HepG2 (cell line): Measurements from ENCODE around the gene ZFP36L2. TPM values are rescaled to one million over a fixed set of nuclear protein-coding genes. Genes with fewer than 3 reads are reported as not detected.

Source experiments
- ATF7 ChIP-seq, 2 experiments: fragments of 450-650 bp in 1 of 2; sonication (generic) in 1 of 2; formaldehyde crosslinking in 1 of 2; IDR thresholded peaks; 2 replicates each; pipeline versions ENCODE4 v1.4.0 to v1.6.1; 2016 to 2020; ENCODE audit warnings: antibody characterized with exemption in 1 of 2, mild to moderate bottlenecking in 1 of 2, missing genetic modification reagents in 1 of 2
- CEBPG ChIP-seq: IDR thresholded peaks from 2 replicates; pipeline ENCODE4 v1.6.1; 2016
- DR1 ChIP-seq: sonication (generic); formaldehyde crosslinking; IDR thresholded peaks from 2 replicates; pipeline ENCODE4 v1.8.0; 2021; ENCODE audit warnings: mild to moderate bottlenecking, missing genetic modification reagents, inconsistent platforms
- FOXO1 ChIP-seq: sonication (generic); formaldehyde crosslinking; IDR thresholded peaks from 2 replicates; pipeline ENCODE4 v1.4.0; 2020; ENCODE audit warnings: missing genetic modification reagents
- PAX8 ChIP-seq: sonication (generic); formaldehyde crosslinking; IDR thresholded peaks from 2 replicates; pipeline ENCODE4 v1.8.0; 2022; ENCODE audit warnings: mild to moderate bottlenecking, missing genetic modification reagents, borderline replicate concordance
- PCBP2 ChIP-seq: fragments of 200-400 bp; formaldehyde crosslinking; optimal IDR thresholded peaks from 2 replicates; pipeline ENCODE3; 2018; ENCODE audit warnings: low read length, low read depth; ENCODE audit not compliant: poor library complexity, severe bottlenecking
- PHF21A ChIP-seq: sonication (generic); formaldehyde crosslinking; IDR thresholded peaks from 2 replicates; pipeline ENCODE4 v1.5.0; 2020; ENCODE audit warnings: mild to moderate bottlenecking, missing genetic modification reagents
- REST ChIP-seq, 2 experiments: IDR thresholded peaks; 2 replicates each; pipeline ENCODE4 v1.6.1; 2011 to 2012; ENCODE audit warnings: low read length in 2 of 2, borderline replicate concordance in 1 of 2, low read depth in 1 of 2, mild to moderate bottlenecking in 1 of 2, moderate library complexity in 1 of 2
- SNAPC2 ChIP-seq: sonication (generic); formaldehyde crosslinking; IDR thresholded peaks from 2 replicates; pipeline ENCODE4 v1.8.1; 2022; ENCODE audit warnings: mild to moderate bottlenecking, missing genetic modification reagents
- SPEN ChIP-seq: sonication (generic); formaldehyde crosslinking; IDR thresholded peaks from 2 replicates; pipeline ENCODE4 v1.5.1; 2020; ENCODE audit warnings: low read depth, mild to moderate bottlenecking, missing genetic modification reagents
- SYNCRIP ChIP-seq: fragments of 200-400 bp; formaldehyde crosslinking; IDR thresholded peaks from 2 replicates; pipeline ENCODE4 v1.6.1; 2018; ENCODE audit warnings: mild to moderate bottlenecking, low read depth, low read length; ENCODE audit not compliant: insufficient read depth
- TP53 ChIP-seq: sonication (generic); formaldehyde crosslinking; conservative IDR thresholded peaks from 2 replicates; pipeline ENCODE4 v1.4.0; 2020; ENCODE audit warnings: missing genetic modification reagents
- ZBTB26 ChIP-seq: IDR thresholded peaks from 2 replicates; pipeline ENCODE4 v1.6.1; 2016; ENCODE audit warnings: missing compliant biosample characterization, missing genetic modification reagents, borderline replicate concordance
- ZBTB42 ChIP-seq: sonication (generic); formaldehyde crosslinking; IDR thresholded peaks from 2 replicates; pipeline ENCODE4 v1.5.0; 2020; ENCODE audit warnings: mild to moderate bottlenecking, missing genetic modification reagents
- ZFP36L2 ChIP-seq: sonication (generic); formaldehyde crosslinking; IDR thresholded peaks from 2 replicates; pipeline ENCODE4 v1.4.0; 2020; ENCODE audit warnings: missing genetic modification reagents
- ZFX ChIP-seq: sonication (generic); formaldehyde crosslinking; IDR thresholded peaks from 2 replicates; pipeline ENCODE4 v1.4.0; 2020; ENCODE audit warnings: mild to moderate bottlenecking, low read depth, missing genetic modification reagents, moderate library complexity
- ZNF232 ChIP-seq: sonication (generic); formaldehyde crosslinking; IDR thresholded peaks from 2 replicates; pipeline ENCODE4 v1.4.0; 2020; ENCODE audit warnings: missing genetic modification reagents, borderline replicate concordance
- ZNF317 ChIP-seq: sonication (generic); formaldehyde crosslinking; IDR thresholded peaks from 2 replicates; pipeline ENCODE4 v1.5.0; 2020; ENCODE audit warnings: mild to moderate bottlenecking, missing genetic modification reagents
- ZNF354B ChIP-seq: sonication (generic); formaldehyde crosslinking; IDR thresholded peaks from 2 replicates; pipeline ENCODE4 v1.8.0; 2022; ENCODE audit warnings: mild to moderate bottlenecking, missing genetic modification reagents
- ZNF614 ChIP-seq: IDR thresholded peaks from 2 replicates; pipeline ENCODE4 v1.6.1; 2018; ENCODE audit warnings: missing biosample characterization, missing genetic modification reagents, inconsistent platforms, borderline replicate concordance
- ZNF768 ChIP-seq: sonication (generic); formaldehyde crosslinking; IDR thresholded peaks from 2 replicates; pipeline ENCODE4 v1.4.0; 2020; ENCODE audit warnings: missing genetic modification reagents
- polyA plus RNA-seq, 8 experiments: library from polyadenylated mRNA; depleted of rRNA in 3 of 8; stranded (reverse) in 7 of 8; unstranded in 1 of 8; fragments of >200 nt; fragmentation: Illumina TruSeq in 4 of 8; extraction: Trizol in 4 of 8; gene quantifications; 2 replicates each; pipeline versions ENCODE4 v1.2.1 to v1.2.3, GENCODE V29; 2011 to 2016; ENCODE audit warnings: low read depth in 4 of 8, missing spikeins in 1 of 8, mixed read lengths in 1 of 8; ENCODE audit not compliant: insufficient read depth in 1 of 8
- total RNA-seq, 5 experiments: library from RNA; depleted of rRNA; stranded (reverse); fragments of >200 nt; fragmentation: Illumina TruSeq; extraction: Trizol; gene quantifications; 2 replicates each; pipeline ENCODE4 v1.2.3, GENCODE V29; 2016; ENCODE audit warnings: low read depth in 1 of 5
- TF ChIP-seq, protein P1 (sequence below): sonication (generic); formaldehyde crosslinking; IDR thresholded peaks from 2 replicates; pipeline ENCODE4 v1.8.0; 2022; ENCODE audit warnings: missing genetic modification reagents, mild to moderate bottlenecking, moderate library complexity, borderline replicate concordance

ZFP36L2 gene
- total and polyA plus RNA-seq, 2 of the 13 experiments (the other 11 are each of a cell fraction or from before 2014, with no cell fraction given) = 11.2 to 21.8 TPM

DNA sequence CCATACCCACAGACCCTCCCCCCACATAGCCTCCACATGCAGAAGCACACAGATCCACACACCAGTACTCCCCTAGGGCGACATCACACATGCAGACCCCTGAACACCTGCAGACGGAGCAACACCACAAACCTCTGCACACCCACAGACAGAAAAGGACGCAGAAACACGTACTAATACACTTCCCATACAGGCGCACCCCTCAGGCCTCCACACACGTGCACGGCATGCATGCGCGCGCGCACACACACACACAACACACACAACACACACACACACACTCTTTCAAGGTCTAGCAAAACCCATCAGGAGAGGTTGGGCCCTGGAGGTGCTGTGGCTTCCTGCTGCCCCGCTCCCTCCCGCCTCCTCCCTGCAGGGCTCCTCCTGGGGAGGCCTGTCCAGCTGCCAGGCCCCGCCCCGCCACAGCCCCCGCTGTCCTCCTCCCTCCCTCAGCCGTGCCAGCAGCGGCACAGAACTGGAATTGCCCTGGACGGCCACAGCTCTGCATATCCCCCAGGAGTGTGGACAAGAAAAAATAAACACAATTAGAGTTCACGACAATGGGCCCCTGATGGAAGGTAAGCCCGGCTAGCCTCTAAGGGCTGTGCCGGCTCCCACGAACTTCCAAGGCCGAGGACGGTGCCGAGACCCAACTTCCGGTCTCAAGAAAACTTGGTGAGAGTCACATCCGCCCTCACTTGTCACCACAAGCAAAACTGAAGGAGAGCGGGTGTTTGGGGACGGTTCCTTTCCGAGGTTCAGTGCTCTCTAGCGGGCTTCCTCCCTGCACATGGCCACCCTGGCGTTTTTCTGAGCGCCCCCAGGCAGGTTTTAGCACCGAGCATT lies 6.8 kb downstream of the ZFP36L2 start (continued):
- TF ChIP-seq ZNF614 (CRISPR knock-in tag) (no peak), TP53 (0 out of 2 replicates have a peak, but pooled peaks have one; percentile 48), ZNF317 (CRISPR knock-in tag) (peak; percentile 80), REST (IDR thresholded peaks at IDR 0.05; ENCODE audit: borderline replicate concordance in 1 of 2, low read depth in 1 of 2, low read length in 2 of 2) (no peak; a peak in 1 of 4 replicates), PCBP2 (no peak), SYNCRIP (no peak), ZNF232 (CRISPR knock-in tag) (peak; percentile 74; the same call in 1 of the 2 replicates), ZBTB26 (CRISPR knock-in tag) (no peak; the same call in 1 of the 2 replicates), ZBTB42 (CRISPR knock-in tag) (no peak), SPEN (CRISPR knock-in tag) (peak; percentile 76; the same call in 1 of the 2 replicates), ZNF354B (peak; percentile 37; the same call in 1 of the 2 replicates), DR1 (CRISPR knock-in tag) (peak; percentile 88), ATF7 (IDR thresholded peaks at IDR 0.05) (no peak), ATF7 (CRISPR knock-in tag; IDR thresholded peaks at IDR 0.05) (no peak), ZFX (peak; percentile 93), SNAPC2 (CRISPR knock-in tag) (0 out of 2 replicates have a peak, but pooled peaks have one; percentile 46), ZFP36L2 (CRISPR knock-in tag) (no peak), PAX8 (CRISPR knock-in tag) (no peak), ZNF768 (CRISPR knock-in tag) (peak; percentile 42; the same call in 1 of the 2 replicates), CEBPG (CRISPR knock-in tag) (no peak), FOXO1 (CRISPR knock-in tag) (peak; percentile 32; the same call in 1 of the 2 replicates), PHF21A (CRISPR knock-in tag) (peak; percentile 76)
- TF ChIP-seq, protein P1, sequence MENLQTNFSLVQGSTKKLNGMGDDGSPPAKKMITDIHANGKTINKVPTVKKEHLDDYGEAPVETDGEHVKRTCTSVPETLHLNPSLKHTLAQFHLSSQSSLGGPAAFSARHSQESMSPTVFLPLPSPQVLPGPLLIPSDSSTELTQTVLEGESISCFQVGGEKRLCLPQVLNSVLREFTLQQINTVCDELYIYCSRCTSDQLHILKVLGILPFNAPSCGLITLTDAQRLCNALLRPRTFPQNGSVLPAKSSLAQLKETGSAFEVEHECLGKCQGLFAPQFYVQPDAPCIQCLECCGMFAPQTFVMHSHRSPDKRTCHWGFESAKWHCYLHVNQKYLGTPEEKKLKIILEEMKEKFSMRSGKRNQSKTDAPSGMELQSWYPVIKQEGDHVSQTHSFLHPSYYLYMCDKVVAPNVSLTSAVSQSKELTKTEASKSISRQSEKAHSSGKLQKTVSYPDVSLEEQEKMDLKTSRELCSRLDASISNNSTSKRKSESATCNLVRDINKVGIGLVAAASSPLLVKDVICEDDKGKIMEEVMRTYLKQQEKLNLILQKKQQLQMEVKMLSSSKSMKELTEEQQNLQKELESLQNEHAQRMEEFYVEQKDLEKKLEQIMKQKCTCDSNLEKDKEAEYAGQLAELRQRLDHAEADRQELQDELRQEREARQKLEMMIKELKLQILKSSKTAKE (CRISPR knock-in tag) = peak; percentile 80
